HG03460 (cell line): ENCODE results near the gene CCL17.
A peak's percentile ranks its signal among the peaks of the same experiment; 100 is the strongest.
"Not testable (repeated sequence)": the region's sequence is repeated elsewhere in the genome, so short reads cannot be mapped to it uniquely, and the experiment has no call there.

Experiments used
- ATAC-seq: cut with Tn5 transposase; IDR thresholded peaks from one replicate; pipeline ENCODE4 v1.9.1; 2021; ENCODE audit not compliant: unreplicated experiment

Gene CCL17

DNA sequence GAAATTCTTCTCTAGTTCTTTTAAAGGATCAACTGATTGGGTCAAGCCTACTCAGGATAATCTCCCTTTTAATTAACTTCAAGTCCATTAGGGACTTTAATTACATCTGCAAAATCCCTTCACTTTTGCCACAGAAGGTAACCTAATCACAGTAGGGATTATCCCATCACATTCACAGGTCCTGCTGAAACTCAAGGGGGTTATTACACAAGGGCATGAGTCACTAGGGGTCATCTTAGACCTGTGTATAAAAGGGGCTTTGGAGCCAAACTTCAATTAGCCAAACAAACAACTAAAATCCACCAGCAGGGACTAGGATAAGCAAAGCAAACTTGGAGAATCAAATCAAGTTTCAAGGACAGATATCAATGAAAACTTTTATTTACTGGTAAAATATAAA is 23.3 kb downstream of the CCL17 start:
- no peak for ATAC-seq

DNA sequence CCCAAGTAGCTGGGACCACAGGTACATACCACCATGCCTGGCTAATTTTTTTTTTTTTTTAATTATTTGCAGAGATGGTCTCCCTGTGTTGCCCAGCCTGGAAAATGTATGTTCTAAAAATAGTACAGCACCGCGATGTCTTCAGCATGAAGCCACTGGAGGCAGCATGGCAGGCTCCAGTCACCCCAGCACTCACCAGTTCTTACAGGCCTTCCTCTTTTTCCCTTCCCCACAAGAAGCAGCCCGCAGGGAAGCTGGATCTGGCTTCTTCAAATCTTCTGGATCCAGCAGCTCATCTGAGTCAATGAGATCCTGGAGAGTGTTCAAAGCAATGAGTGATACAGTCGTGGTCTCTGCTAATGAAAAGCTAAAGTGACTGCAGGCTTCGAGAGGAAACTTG is 26.4 kb downstream of the CCL17 start:
- no peak for ATAC-seq

DNA sequence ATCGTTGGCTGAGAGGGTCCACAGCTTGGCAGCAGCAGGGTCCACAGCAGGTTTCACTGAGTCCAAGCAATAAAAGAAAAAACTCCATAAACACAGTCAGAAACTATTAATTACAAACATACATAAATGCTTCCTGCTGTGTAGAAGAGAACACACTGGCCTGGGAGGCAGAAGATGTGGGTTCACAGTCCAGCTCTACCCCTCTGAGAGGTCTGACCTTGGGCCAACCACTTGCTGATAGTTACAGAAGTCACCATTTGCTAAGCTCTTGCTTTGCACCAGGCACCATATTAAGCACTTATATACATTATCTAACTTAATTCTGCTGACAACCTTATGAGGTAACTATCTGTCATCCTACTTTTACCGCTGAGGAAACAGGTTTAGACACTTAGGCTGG is 27.9 kb downstream of the CCL17 start:
- no peak for ATAC-seq

DNA sequence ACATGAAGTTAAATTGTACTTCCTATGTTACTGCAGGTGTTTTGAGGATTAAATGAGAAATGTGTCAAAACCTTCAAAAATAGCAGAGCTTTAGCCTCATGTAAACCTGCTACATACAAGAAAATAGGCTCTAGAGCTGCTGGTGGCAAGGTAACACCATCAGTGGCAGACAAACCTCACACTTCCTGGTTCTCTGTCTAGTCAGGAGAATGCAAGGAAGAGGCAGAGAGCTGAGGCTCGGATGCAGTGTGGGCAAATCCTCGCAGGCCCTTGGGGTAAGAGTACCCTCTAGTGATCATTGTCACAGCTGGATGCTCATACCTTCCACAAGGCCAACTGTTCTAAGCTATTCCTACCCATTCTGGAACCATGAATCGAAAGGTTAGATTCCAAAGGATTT is 28.4 kb downstream of the CCL17 start:
- no peak for ATAC-seq

DNA sequence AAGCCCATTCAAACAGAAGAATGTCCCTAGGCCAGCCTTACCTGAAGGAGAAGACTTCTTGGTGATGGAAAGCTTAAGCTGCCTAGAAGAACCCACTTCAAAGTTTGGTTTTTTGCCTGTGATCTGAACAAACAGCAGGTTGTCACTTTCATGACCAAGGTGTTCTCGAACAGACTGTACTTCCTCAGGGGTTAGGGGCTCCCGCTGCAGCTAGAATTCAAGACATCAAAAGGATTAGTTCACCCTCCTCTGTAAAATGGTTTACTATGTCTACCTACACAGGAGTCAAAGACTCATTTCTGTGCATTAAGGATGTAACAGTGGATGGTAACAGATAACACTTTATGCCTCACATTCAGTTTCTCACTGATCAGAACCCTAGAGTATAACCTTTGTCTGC is 29.4 kb downstream of the CCL17 start:
- ATAC-seq, result no peak

DNA sequence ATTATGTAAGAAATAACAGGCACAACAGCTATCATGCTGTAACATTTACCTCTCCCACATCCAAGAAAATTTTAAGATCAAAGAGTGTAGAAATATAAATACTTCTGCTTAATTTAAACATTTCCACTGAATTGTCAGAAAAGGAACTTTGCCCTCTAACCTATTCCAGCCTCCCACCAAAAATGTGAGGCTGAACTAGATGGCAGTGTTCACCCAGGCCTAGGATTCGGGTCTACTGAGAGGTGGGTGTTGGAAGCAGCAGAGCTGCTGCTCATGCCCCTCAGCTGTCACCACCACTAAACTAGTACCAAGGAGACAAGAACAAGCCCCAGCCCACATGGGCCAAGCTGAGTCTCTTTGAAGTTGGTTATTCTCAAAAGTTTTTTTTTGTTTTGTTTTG is 31.3 kb downstream of the CCL17 start:
- ATAC-seq, result no peak

DNA sequence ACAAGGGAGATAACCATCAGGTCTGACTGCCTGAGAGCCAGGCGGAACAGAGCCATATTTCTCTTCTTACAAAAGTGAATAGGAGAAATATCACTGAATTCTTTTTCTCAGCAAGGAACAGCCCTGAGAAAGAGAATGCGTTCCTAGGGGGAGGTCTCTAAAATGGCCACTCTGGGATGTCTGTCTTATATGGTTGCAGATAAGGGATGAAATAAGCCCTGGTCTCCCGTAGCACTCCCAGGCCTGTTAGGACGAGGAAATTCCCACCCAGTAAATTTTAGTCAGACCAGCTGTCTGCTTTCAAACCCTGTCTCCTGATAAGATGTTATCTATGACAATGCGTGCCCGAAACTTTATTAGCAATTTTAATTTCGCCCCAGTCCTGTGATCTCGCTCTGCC is 35.4 kb downstream of the CCL17 start:
- not testable (repeated sequence) for ATAC-seq

DNA sequence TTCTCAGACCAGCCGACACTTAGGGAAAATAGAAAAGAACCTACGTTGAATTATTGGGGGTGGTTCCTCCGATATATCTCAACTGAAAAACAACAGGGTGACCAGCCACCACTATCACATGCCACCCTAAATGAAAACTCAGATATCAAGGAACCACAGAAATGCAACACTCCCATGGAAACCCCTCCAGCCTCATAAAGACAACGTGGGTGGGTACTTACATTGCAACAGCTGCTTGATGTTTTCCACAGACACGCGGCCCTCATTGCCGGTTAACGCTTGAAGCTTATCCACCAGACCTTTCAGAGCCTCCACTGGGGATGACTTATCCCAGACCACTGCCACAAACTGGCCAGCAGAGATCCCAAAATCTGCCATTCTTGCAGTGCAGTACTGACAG is 36.0 kb downstream of the CCL17 start:
- ATAC-seq, result not testable (repeated sequence)

DNA sequence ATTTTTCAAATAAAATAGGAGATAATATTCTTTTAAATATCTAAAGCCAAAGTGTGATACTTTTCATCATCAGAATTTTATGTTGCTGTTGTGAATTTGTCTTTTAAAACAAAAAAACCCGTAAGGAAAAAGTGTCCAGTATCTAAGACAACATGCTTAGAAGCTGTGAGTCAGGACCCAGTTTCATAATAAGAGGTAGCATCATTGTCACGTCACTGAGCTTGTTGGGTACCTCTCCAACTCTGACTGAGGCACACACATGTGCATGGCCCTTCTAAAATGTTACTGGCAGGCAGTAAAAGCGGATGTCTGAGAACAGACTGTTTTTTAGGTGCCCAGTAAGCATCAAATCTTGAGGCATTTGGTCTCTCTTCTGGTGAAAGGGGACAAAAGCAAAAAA is 40.1 kb downstream of the CCL17 start:
- ATAC-seq, result no peak

DNA sequence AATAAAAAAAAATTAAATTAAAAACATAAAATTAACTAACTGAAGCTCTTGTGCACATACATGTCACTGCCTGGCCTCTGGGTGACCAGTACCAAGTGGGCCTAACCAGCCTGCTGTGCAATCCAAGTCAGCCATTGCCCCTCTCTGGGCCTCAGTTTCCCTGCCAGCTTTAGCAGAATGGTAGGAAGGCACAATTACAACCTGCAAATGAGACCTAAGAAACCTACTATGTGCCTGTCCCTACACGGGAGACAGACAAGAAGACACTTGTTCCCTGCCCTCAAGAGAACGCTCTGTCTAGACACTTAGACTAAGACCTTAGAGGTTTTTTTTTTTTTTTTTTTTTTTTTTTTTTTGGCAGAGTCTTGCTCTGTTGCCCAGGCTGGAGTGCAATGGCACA is 40.9 kb downstream of the CCL17 start:
- ATAC-seq, result no peak

DNA sequence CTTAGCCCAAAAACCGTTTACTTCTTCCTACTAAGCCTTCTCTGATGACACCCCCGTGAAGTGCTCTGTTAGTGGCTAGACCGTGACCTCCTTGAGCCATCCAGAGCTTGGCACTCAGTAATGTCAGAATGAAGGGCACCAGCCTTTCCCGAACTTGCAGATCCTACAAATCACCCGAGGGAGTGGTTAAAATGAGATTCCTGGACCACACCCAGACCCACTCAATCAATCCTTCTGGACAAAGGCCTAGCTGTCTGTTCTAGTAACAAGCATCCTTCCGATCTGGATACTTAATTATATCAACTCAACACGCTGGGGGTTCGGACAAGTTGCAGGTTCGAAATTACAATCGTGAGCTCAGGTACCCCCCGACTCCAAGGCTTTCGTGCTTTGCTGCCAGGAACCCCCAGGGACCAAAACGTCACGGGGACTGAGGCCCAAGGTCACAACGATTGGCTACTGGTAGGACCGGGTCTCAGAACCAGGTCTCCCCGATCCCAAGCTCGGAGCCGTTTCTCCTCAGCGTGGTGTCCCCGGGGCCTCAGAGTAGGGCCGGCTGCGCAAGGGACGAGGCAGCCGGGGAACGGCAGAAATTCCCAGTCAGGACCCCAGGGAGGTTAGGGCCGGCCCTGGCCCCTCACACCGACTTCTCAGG is 42.1 kb downstream of the CCL17 start:
- peak; percentile 35 for ATAC-seq

DNA sequence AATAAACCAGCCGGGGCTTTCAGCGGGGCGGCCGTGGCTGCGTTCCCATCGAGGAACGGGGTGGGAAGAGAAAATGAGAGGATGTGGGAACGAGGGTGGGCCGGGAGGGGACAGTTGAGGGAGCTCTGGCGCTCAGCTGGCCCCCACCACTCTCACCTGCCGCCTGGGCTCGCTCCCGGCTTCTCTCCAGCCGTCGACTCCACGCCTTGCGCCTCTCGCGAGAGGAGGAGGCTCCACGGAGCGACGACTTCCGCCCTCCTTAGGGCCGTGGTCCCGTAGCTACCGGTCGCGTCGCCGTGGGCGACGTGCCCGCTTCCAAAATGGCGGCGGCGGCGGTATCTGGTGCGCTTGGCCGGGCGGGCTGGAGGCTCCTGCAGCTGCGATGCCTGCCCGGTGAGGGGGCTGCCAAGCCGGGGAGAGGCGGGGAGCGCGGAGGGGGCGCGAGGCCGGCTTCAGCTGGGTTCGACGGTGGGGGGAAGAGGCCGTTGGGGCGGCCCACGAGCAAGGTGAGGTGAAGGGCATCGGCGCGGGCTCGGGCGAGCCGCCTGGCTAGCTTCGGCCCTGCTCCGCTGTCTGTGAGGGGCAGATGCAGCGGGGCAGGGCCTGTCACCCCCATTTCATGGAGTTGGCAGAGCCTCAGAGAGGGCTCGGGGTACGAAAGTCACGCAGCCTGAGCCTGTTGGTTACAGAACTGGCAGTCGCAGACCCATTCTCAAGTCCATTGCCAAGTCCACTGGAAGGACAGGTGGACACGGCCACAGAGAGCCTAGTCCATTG is 42.8 kb downstream of the CCL17 start, which contains the start of the genes CIAPIN1 and COQ9:
TSS of gene CIAPIN1 (minus strand) at position 200 of the 777 bp plus-strand sequence. CDS start 6,457 bp downstream, outside the sequence.
TSS of gene COQ9 (plus strand) at position 294 of the 777 bp plus-strand sequence. CDS start at position 321, 27 bp downstream.
- ATAC-seq, result peak; percentile 97

DNA sequence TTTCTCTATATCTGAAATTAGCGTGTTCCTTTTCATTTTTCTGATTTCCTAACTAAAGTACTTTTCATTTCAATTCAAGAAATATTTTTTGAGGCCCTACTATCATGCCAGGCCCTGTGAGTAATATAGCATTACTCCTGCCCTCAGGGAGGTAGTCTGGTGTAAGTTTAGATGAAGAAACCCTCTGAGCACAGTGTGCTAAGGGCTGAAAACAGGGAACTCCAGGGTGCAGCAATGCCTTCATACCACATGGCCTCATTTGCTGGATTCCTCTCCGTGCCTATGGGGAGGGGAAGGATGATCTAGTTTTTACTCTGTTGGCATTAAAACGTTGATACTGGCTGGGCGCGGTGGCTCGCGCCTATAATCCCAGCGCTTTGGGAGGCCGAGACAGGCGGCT is 47.5 kb downstream of the CCL17 start:
- ATAC-seq, result no peak

DNA sequence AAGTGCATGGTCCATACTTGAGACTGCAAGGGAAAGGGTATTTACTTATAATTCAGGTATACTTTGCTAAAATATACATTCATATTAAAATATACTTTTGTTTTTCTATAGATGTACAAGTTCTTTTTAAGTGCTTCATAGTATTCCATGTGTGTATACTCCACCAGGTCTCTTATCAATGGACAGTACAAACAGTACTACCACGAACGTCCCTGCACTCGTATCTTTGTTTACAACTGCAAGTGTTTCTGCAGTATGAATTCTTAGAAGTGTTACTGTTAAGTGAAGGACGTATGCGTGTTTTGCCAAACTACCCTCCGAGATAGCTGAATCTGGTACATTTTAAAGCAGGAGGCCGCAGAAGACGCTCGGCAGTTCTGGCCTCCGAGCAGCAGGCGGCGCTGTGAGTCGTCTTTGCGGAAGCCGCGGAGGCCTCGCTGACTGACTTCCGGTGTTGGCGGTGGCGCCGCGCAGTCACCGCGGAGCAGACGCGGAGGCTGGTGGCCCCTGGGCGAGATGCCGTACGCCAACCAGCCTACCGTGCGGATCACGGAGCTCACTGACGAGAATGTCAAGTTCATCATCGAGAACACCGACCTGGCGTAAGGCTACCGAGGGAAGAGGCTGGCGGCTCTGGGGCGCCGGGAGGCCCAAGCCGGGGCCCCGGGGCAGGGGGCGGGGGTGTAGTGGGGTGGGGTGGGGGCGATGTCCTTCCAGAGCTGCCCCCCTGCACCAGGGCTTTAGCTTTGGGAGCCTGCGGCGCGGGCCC is 57.8 kb downstream of the CCL17 start, which contains the start of gene POLR2C:
TSS of gene POLR2C (plus strand) at position 471 of the 769 bp plus-strand sequence. CDS start at position 517, 46 bp downstream.
- ATAC-seq, result peak; percentile 84

DNA sequence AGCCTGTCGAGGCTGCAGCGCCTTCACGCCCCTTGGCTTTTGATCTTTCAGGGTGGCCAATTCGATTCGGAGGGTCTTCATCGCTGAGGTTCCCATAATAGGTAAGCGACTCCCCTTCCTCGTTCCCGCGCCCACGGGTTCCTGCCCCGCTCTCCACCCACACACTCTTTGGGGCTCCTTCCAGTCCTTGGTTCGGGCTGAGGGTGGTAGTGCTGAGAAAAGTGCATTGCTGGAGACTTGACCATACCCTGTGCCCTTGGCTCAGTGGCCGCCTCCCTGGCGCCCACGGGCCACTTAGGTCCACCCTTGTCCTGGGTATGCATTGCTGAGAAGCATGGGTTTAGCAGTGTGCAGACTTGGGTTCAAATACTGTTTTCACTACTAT is 58.4 kb downstream of the CCL17 start:
- no peak for ATAC-seq

DNA sequence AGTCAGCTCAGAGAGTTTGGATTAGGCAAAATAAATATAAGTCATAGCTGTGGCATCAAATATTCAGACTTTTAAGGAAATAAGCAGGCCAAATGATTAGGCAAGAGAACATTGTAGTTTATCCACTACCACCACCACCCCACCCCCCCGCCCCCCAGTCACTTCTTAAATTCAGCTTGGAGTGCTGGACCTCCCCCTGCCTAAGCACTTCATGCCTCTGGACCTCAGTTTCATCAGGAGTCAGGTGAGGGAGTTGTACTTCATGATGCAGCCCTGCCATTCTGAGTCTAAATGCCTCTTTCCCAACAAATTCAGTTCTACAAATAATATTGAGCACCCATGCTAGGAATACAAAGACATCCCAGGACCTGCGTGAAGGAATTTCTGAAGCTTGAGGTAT is 60.0 kb downstream of the CCL17 start:
- no peak for ATAC-seq
